GM12878 (cell line): ENCODE measurements around the gene COX15. TPM values are rescaled to one million over a fixed set of nuclear protein-coding genes. Genes with fewer than 3 reads are reported as not detected.

Experiments used
- ATAC-seq: fragments of 200-7000 bp; cut with Tn5 transposase; 3 replicates; pipeline ENCODE4 v1.9.1; 2020; ENCODE audit warnings: mild to moderate bottlenecking, moderate library complexity
- BruUV-seq: library from RNA; stranded (reverse); fragments of 400-500 nt; replicated peaks from 2 replicates; lab custom pipeline; 2021; lab: Mats Ljungman, UMichigan
- CTCF ChIA-PET: fragments of 300-600 bp; sonication (Branson Sonifier 250); formaldehyde crosslinking; extraction: SDS; loops from one replicate; lab custom pipeline; 2021; ENCODE audit warnings: inconsistent platforms; lab: Yijun Ruan, JAX
- POLR2A ChIA-PET: fragments of 350-600 bp; formaldehyde crosslinking; extraction: SDS; loops from one replicate; lab custom pipeline; 2021; ENCODE audit warnings: inconsistent platforms; lab: Charles Lee
- RAD21 ChIA-PET: fragments of 300-600 bp; sonication (Branson Sonifier 250); formaldehyde crosslinking; loops from one replicate; lab custom pipeline; 2023; ENCODE audit warnings: antibody characterized with exemption; ENCODE audit not compliant: unreplicated experiment; lab: Charles Lee
- SMC1A ChIA-PET: fragments of 300-600 bp; sonication (Branson Sonifier 250); formaldehyde crosslinking; loops from one replicate; lab custom pipeline; 2023; ENCODE audit not compliant: unreplicated experiment, uncharacterized antibody; lab: Charles Lee
- DNase-seq: peaks from one replicate; pipeline ENCODE4 v3.0.0-alpha.2; 2011; ENCODE audit warnings: low read depth, low spot score
- FAIRE-seq: peaks from 3 replicates; lab custom pipeline; 2011; peaks lifted over from hg19 to GRCh38; lab: Jason Lieb, UNC
- H2AFZ ChIP-seq: 2 replicates; pipeline ENCODE4 v1.6.0; 2011; ENCODE audit warnings: low read depth, low read length, control low read depth; ENCODE audit not compliant: control insufficient read depth
- H3K27ac ChIP-seq: 2 replicates; pipeline ENCODE4 v1.5.1; 2011; ENCODE audit warnings: control low read depth; ENCODE audit not compliant: control insufficient read depth, insufficient read depth
- H3K27me3 ChIP-seq, 2 experiments: replicated peaks in 1 of 2; 2 replicates each; pipeline versions ENCODE4 v1.6.0 to v1.6.1; 2011; ENCODE audit warnings: low read length in 1 of 2; ENCODE audit not compliant: control insufficient read depth in 2 of 2, insufficient read depth in 2 of 2
- H3K36me3 ChIP-seq, 2 experiments: 2 replicates each; pipeline ENCODE4 v1.5.1; 2011; ENCODE audit warnings: low read length in 1 of 2; ENCODE audit not compliant: control insufficient read depth in 2 of 2, insufficient read depth in 2 of 2
- H3K4me1 ChIP-seq: 2 replicates; pipeline ENCODE4 v1.6.1; 2011; ENCODE audit warnings: mild to moderate bottlenecking, low read length, moderate library complexity, mixed read lengths; ENCODE audit not compliant: control insufficient read depth, insufficient read depth
- H3K4me2 ChIP-seq: 2 replicates; pipeline ENCODE4 v1.6.0; 2011; ENCODE audit warnings: control low read depth; ENCODE audit not compliant: control insufficient read depth, insufficient read depth
- H3K4me3 ChIP-seq: fragments of 200-600 bp; sonication (generic); 2 replicates; pipeline ENCODE4 v1.5.1; 2016
- H3K79me2 ChIP-seq: 2 replicates; pipeline ENCODE4 v1.6.0; 2011; ENCODE audit warnings: low read length; ENCODE audit not compliant: control insufficient read depth, insufficient read depth
- H3K9ac ChIP-seq: 2 replicates; pipeline ENCODE4 v1.8.0; 2011; ENCODE audit warnings: low read length, control low read depth, mixed read lengths; ENCODE audit not compliant: control insufficient read depth, insufficient read depth
- H3K9me3 ChIP-seq: replicated peaks from 3 replicates; pipeline ENCODE4 v1.5.1; 2011; ENCODE audit warnings: mild to moderate bottlenecking, low read length; ENCODE audit not compliant: control insufficient read depth, insufficient read depth
- H4K20me1 ChIP-seq: 2 replicates; pipeline ENCODE4 v1.6.0; 2011; ENCODE audit not compliant: control insufficient read depth, insufficient read depth
- BRCA1 ChIP-seq: IDR thresholded peaks from 2 replicates; pipeline ENCODE4 v1.6.1; 2011; ENCODE audit warnings: low read depth, low read length, improper control_type of control experiment
- CTCF ChIP-seq, 3 experiments: IDR thresholded peaks in 2 of 3; conservative IDR thresholded peaks in 1 of 3; 2 replicates each; pipeline ENCODE4 v1.5.1; 2011; ENCODE audit warnings: low read depth in 3 of 3, low read length in 3 of 3, mild to moderate bottlenecking in 3 of 3, control low read depth in 2 of 3, moderate library complexity in 2 of 3, inconsistent platforms in 1 of 3, mixed read lengths in 1 of 3; ENCODE audit not compliant: control insufficient read depth in 2 of 3, insufficient read depth in 1 of 3; ENCODE audit errors: extremely low read depth in 1 of 3
- NFYB ChIP-seq: IDR thresholded peaks from 2 replicates; pipeline ENCODE4 v1.6.1; 2011; ENCODE audit warnings: low read depth, mild to moderate bottlenecking, low read length, improper control_type of control experiment, moderate library complexity; ENCODE audit not compliant: insufficient read depth
- WGBS: methylation state at CpG from one replicate; pipeline ENCODE4 v1.1.6; 2016; ENCODE audit warnings: low lambda C conversion rate; ENCODE audit not compliant: insufficient replicate concordance, insufficient coverage; ENCODE audit errors: missing lambda C conversion rate; 5-methylcytosine and 5-hydroxymethylcytosine counted together
- in situ Hi-C: fragments of 300-500 bp; cut with MboI; formaldehyde crosslinking; loops from 9 replicates; pipeline ENCODE4 v1.14.3; 2018; ENCODE audit warnings: mixed read lengths
- intact Hi-C: fragments of 100-400 bp; cut with micrococcal nuclease; formaldehyde crosslinking; loops from one replicate; pipeline ENCODE4 v1.14.2; 2022; ENCODE audit not compliant: unreplicated experiment
- polyA plus RNA-seq, 11 experiments: library from polyadenylated mRNA; depleted of rRNA in 4 of 11; unstranded in 6 of 11; stranded (reverse) in 5 of 11; fragments of >200 nt; fragmentation: Nextera tagmentation in 4 of 11; fragmentation: Illumina TruSeq in 1 of 11; extraction: Ambion mirVana in 4 of 11; extraction: Trizol in 1 of 11; gene quantifications; 1 replicate in 1 of 11; 2 replicates in 10 of 11; pipeline versions ENCODE4 v1.2.1 to v1.2.3, GENCODE V29; 2011 to 2016; ENCODE audit warnings: inconsistent platforms in 2 of 11, missing spikeins in 2 of 11, low read depth in 1 of 11
- total RNA-seq, 4 experiments: library from RNA; depleted of rRNA in 3 of 4; stranded (reverse); fragments of >200 nt in 3 of 4; fragmentation: Illumina TruSeq in 1 of 4; extraction: Trizol in 1 of 4; gene quantifications; 2 replicates each; pipeline versions ENCODE4 v1.2.1 to v1.2.3, GENCODE V29; 2013 to 2021

The COX15 gene
- total and polyA plus RNA-seq, 10 of the 15 experiments (the other 5 are each of a cell fraction or from before 2014, with no cell fraction given): 30.2 to 50.7 (median 38.3) TPM

- TF ChIP-seq NFYB (no peak), CTCF (IDR thresholded peaks at IDR 0.05 in 2 of 3, conservative IDR thresholded peaks at IDR 0.05 in 1 of 3; ENCODE audit: control insufficient read depth in 2 of 3, extremely low read depth in 1 of 3, insufficient read depth in 1 of 3, low read depth in 3 of 3, low read length in 3 of 3) (no peak; a peak in 1 of 6 replicates)
Observed at GRCh38 chr10:99709480-99710229, 22.3 kb downstream of the COX15 start (continued).

DNA sequence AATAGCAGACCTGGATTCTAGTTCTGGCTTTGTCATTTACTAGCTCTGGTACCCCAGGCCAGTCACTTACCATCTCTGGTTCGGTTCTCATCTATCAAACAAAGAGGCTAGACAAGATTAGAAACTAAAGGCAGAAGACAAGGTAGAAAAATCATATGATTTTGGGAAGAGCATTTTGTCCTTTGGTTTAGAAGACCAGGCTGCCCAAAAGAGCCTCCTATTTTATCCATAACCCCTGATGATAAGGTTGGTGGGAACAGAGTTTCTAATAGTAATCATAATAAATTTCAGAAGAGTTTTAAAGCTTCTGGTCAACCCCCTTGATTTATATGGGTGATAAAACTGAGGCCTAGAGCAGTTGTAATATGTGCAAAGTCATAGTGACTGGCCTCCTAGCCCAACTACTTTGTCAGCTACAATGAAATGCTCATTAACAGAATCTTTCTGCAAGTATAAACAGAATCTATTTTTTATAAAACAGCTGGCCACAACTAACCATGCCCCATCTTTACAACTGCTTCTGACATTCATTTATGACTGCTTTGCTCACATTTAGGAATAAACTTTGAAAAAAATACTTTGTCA, 23.4 kb downstream of the COX15 start:
- 95% methylated on average over 1 of the region's 1 CpG for WGBS
- ATAC-seq: no peak
- no peak overlapping the region for H3K4me2 ChIP-seq
- peaks cover 0 to 27% of the 10 kb centered on the region in 2 experiments; a peak in 3 of 4 replicates for H3K36me3 ChIP-seq
- no peak for TF ChIP-seq BRCA1
- intact Hi-C loops: no loop called here
- BruUV-seq: no TSS peak
- no peak overlapping the region for H3K27ac ChIP-seq
- SMC1A ChIA-PET: interaction anchor here (1.0 to 2.5 kb wide), 5 partner anchors 76 to 101 kb away, joined by 3 to 25 read pairs (median 4); no protein-coding TSS in a partner anchor
- no peaks in the 10 kb centered on the region for H3K27me3 ChIP-seq
- no peaks in the 10 kb centered on the region for H3K9me3 ChIP-seq
- H3K4me1 ChIP-seq: peaks cover 6% of the 10 kb centered on the region; the same call in 1 of the 2 replicates
- DNase-seq: no peak
- H3K4me3 ChIP-seq: no peak overlapping the region
- RAD21 ChIA-PET: no interaction called here
- no peak overlapping the region for H3K9ac ChIP-seq
- H3K79me2 ChIP-seq: no peaks in the 10 kb centered on the region
- POLR2A ChIA-PET: interaction anchor here (0.6 to 1.4 kb wide), 2 partner anchors 22 to 23 kb away, joined by 4 read pairs; partner anchors contain the start of genes COX15 and CUTC
- CTCF ChIA-PET: interaction anchor here (1.0 to 8.7 kb wide), 6 partner anchors 13 to 272 kb away, joined by 3 to 59 read pairs (median 4); no protein-coding TSS in a partner anchor
- FAIRE-seq: no peak
- in situ Hi-C loops: no loop called here
- H2AFZ ChIP-seq: no peak overlapping the region
- H4K20me1 ChIP-seq: no peaks in the 10 kb centered on the region
